Gastroesophageal sphincter (tissue), 4 donors: Measurements from ENCODE around the gene WNT2. TPM values are rescaled to one million over a fixed set of nuclear protein-coding genes. Genes with fewer than 3 reads are reported as not detected.

Experiments used
- ATAC-seq: fragments of 150-250 bp; one replicate; pipeline ENCODE4 v1.9.1; 2016; ENCODE audit warnings: mild to moderate bottlenecking, moderate library complexity
- H3K27ac ChIP-seq, 4 donors: fragments of 200-600 bp; sonication (generic) in 3 of 4; 1 replicate in 3 of 4; 2 replicates in 1 of 4; pipeline ENCODE4 v1.5.1; 2016 to 2019
- H3K27me3 ChIP-seq: fragments of 200-600 bp; sonication (generic); one replicate; pipeline ENCODE4 v1.5.1; 2019
- H3K36me3 ChIP-seq, 2 donors: fragments of 200-600 bp; sonication (generic); one replicate each; pipeline ENCODE4 v1.5.1; 2019; ENCODE audit warnings: control low read depth in 1 of 2
- H3K4me1 ChIP-seq, 3 donors: fragments of 200-600 bp; sonication (generic); 1 replicate in 2 of 3; 2 replicates in 1 of 3; pipeline ENCODE4 v1.5.1; 2016 to 2019; ENCODE audit warnings: control low read depth in 2 of 3
- H3K4me3 ChIP-seq, 2 donors: fragments of 200-600 bp; sonication (generic); one replicate each; pipeline ENCODE4 v1.5.1; 2019; ENCODE audit warnings: mild to moderate bottlenecking in 1 of 2, moderate library complexity in 1 of 2
- H3K9me3 ChIP-seq, 3 donors: fragments of 200-600 bp; sonication (generic); one replicate each; pipeline ENCODE4 v1.5.1; 2017 to 2019; ENCODE audit warnings: control low read depth in 2 of 3
- EP300 ChIP-seq: sonication (generic); formaldehyde crosslinking; IDR thresholded peaks from one replicate; pipeline ENCODE4 v1.6.1; 2017; ENCODE audit warnings: antibody characterized with exemption, mild to moderate bottlenecking
- POLR2A ChIP-seq, 2 donors: fragments of 450-650 bp; IDR thresholded peaks; one replicate each; pipeline ENCODE4 v1.6.1; 2017; ENCODE audit warnings: antibody characterized with exemption in 2 of 2, mild to moderate bottlenecking in 2 of 2, moderate library complexity in 1 of 2
- POLR2AphosphoS5 ChIP-seq: sonication (generic); formaldehyde crosslinking; IDR thresholded peaks from one replicate; pipeline ENCODE4 v1.6.1; 2017; ENCODE audit warnings: antibody characterized with exemption
- WGBS, 2 donors: methylation state at CpG; one replicate each; pipeline ENCODE4 v1.1.5; 2018; ENCODE audit warnings: low coverage in 1 of 2; 5-methylcytosine and 5-hydroxymethylcytosine counted together
- small RNA-seq, 4 donors: library from RNA; depleted of rRNA; stranded (forward); fragments of <200 nt; gene quantifications; one replicate each; pipeline ENCODE3, GENCODE V24; 2016
- total RNA-seq, 4 donors: library from RNA; depleted of rRNA; stranded (reverse); fragments of >200 nt; gene quantifications; one replicate each; pipeline ENCODE4 v1.1.0, GENCODE V29; 2016
- TF ChIP-seq, protein P1 (sequence below), 4 experiments: fragments of 200-600 bp in 2 of 4; fragments of 450-650 bp in 2 of 4; sonication (generic) in 1 of 4; IDR thresholded peaks; one replicate each; pipeline ENCODE4 v1.5.1; 2017 to 2019; ENCODE audit warnings: antibody characterized with exemption in 4 of 4, mild to moderate bottlenecking in 2 of 4, moderate library complexity in 2 of 4

Gene WNT2
- total RNA-seq, 4 donors from 2014 or later, result 0.54 to 1.3 (median 1.1) TPM; not detected in 1

DNA sequence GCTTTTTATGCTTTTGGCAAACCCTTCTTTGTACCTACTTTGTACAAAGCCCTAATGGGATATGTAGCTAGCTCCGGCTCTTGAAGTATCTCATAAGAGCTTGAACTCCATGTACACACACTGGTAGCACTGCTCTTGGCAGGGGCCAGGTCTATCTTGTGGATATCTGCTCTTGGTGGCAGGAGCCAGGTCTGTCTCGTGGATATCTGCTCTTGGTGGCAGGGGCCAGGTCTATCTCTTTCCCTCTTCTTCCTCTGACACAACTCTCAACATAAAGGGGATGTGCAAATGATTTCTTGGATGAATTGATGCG lies 91.9 kb downstream of the WNT2 start:
- TF ChIP-seq EP300, result no peak
- TF ChIP-seq POLR2A (IDR thresholded peaks at IDR 0.05), result no peak
- TF ChIP-seq, protein P1, sequence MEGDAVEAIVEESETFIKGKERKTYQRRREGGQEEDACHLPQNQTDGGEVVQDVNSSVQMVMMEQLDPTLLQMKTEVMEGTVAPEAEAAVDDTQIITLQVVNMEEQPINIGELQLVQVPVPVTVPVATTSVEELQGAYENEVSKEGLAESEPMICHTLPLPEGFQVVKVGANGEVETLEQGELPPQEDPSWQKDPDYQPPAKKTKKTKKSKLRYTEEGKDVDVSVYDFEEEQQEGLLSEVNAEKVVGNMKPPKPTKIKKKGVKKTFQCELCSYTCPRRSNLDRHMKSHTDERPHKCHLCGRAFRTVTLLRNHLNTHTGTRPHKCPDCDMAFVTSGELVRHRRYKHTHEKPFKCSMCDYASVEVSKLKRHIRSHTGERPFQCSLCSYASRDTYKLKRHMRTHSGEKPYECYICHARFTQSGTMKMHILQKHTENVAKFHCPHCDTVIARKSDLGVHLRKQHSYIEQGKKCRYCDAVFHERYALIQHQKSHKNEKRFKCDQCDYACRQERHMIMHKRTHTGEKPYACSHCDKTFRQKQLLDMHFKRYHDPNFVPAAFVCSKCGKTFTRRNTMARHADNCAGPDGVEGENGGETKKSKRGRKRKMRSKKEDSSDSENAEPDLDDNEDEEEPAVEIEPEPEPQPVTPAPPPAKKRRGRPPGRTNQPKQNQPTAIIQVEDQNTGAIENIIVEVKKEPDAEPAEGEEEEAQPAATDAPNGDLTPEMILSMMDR (IDR thresholded peaks at IDR 0.05), result no peak
- no peak for TF ChIP-seq POLR2AphosphoS5
- WGBS, 2 donors, result 85% methylated on average over 2 of the region's 3 CpGs; no CpG with 5 or more reads in 1 of the 2 donors

DNA sequence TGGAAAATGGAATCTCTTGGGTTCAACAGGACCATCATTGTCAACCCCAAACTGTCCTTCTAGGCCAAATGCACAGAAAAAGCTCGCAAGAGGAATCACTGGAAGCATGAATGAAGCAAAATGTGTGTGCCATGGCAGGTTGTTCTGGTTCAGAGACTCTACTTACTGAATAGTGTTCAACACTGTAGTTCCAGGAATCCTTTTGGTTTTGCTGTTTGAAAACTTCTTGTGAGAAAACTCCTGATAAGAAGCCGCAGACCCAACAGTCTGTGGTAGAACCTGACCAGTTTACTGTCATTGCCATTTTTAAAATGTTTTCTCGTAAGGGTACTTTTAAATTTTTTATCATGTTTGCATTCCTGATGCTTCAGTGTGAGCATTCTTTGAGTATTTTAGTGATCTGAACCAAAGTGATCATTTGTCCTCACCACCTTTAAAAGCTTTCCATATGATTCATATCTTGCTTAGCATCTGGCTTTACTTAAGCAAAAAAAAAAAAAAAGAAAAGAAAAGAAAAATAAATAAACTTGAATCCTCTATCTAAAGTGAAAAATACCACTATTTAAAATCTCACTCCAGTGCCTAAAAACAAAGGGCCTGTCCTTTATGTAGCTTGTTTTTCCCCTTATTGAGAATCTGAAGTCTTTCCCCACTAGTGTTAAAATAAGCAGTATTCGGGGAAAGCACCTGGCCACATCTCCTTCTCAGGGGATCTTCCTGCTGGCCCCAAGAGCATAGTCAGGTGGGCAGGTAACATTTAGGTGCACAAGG lies 92.4 kb downstream of the WNT2 start:
- peaks cover 0 to 20% of the 10 kb centered on the region in 2 donors for H3K36me3 ChIP-seq
- H3K27me3 ChIP-seq, result no peaks in the 10 kb centered on the region
- H3K4me3 ChIP-seq, result no peak overlapping the region
- WGBS, 2 donors, result 88 to 100% methylated on average over 1 to 4 of the region's 4 CpGs
- no peak for TF ChIP-seq POLR2A (IDR thresholded peaks at IDR 0.05)
- TF ChIP-seq, protein P1 (IDR thresholded peaks at IDR 0.05), result no peak
- no peaks in the 10 kb centered on the region for H3K4me1 ChIP-seq
- ATAC-seq, result no peak
- H3K27ac ChIP-seq, result no peak overlapping the region
- H3K9me3 ChIP-seq, result peaks cover 0 to 2% (median 0%) of the 10 kb centered on the region in 3 donors

More for the DNA sequence above, 91.9 kb downstream of the WNT2 start:
- Histone ChIP-seq H3K9me3 (peaks cover 0 to 7% (median 0%) of the 10 kb centered on the region in 3 donors), H3K4me1 (no peaks in the 10 kb centered on the region), H3K27me3 (no peaks in the 10 kb centered on the region), H3K36me3 (peaks cover 0 to 14% of the 10 kb centered on the region in 2 donors), H3K27ac (no peak overlapping the region), H3K4me3 (no peak overlapping the region)
- ATAC-seq, result no peak

DNA sequence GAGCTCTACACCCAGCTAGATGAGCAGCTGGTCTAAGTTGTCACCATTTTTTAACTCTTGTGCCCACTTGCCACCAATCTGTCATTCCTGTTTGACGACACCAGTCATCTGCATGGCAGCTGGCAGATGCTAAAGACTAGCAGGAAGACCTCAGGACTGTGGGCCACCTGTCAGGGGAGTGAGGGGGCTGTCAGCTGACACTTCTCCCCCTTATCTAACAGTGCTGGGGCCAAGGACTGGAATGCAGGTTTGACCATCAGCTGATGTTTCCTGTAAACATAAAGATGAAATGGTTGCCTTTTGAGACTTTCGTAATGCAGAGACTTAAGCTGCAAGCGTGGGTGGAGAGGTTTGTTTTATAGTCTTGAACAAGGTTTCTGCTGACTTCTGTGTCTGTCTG lies 93.5 kb downstream of the WNT2 start:
- no peak for ATAC-seq
- WGBS, 2 donors, result 60 to 71% methylated on average over 1 to 3 of the region's 3 CpGs
- H3K27me3 ChIP-seq, result no peaks in the 10 kb centered on the region
- H3K36me3 ChIP-seq, result peaks cover 0 to 28% of the 10 kb centered on the region in 2 donors
- no peak overlapping the region for H3K27ac ChIP-seq
- TF ChIP-seq, protein P1 (IDR thresholded peaks at IDR 0.05), result no peak
- TF ChIP-seq POLR2AphosphoS5 (no peak), EP300 (no peak), POLR2A (IDR thresholded peaks at IDR 0.05) (no peak)
- no peaks in the 10 kb centered on the region for H3K4me1 ChIP-seq
- no peaks in the 10 kb centered on the region for H3K9me3 ChIP-seq
- no peak overlapping the region for H3K4me3 ChIP-seq

DNA sequence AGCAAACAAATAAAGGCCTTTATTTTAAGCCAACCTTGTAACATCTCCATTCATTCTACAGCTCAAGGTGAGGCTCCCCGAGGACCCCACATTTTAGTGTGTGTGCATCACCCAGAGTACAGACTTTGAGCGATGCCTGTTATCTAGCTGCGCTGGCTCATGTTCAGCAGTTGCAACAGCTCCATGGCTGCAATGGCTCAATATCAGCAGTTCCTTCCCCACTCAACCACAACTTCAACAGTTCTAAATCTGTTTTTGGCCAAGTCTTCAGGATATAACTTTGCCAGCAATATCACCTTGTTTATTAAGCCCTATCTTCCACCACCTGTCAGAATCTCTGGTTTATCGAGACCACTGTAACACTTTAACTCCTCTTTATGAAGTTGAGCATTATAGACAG lies 95.8 kb downstream of the WNT2 start:
- no peaks in the 10 kb centered on the region for H3K4me1 ChIP-seq
- peaks cover 0 to 50% of the 10 kb centered on the region in 2 donors for H3K36me3 ChIP-seq
- 68 to 100% methylated on average over 3 to 4 of the region's 4 CpGs for whole genome bisulfite sequencing, 2 donors
- H3K9me3 ChIP-seq, result no peaks in the 10 kb centered on the region
- H3K27me3 ChIP-seq, result no peaks in the 10 kb centered on the region
- no peak for TF ChIP-seq POLR2AphosphoS5
- no peak for TF ChIP-seq EP300
- no peak overlapping the region for H3K27ac ChIP-seq
- H3K4me3 ChIP-seq, result no peak overlapping the region
- ATAC-seq, result no peak

DNA sequence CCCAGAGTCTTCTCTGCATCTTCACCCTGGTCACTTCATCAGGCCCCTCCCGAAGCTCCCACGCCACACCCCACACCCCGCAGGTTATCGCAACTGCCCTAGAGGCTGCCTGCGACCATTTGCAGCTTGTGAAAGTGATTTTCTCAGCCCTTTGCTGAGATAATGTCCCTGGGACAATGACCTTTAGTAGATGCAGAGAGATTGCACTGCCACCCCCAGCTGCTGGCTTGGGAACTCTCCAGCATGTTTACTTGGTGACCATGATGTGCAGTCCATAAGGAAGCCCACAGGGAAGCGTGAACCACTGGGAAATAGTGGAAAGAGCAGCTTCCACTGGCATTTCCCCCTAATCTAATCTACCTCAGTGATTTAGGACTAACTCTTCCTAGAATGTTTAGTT lies 97.3 kb downstream of the WNT2 start:
- 73 to 100% methylated on average over 1 to 4 of the region's 6 CpGs for WGBS, 2 donors

More for the DNA sequence above, 97.3 kb downstream of the WNT2 start:
- H3K4me3 ChIP-seq, result no peak overlapping the region
- H3K9me3 ChIP-seq, result no peaks in the 10 kb centered on the region
- ATAC-seq, result no peak
- no peak for TF ChIP-seq EP300
- TF ChIP-seq, protein P1 (IDR thresholded peaks at IDR 0.05), result no peak
- TF ChIP-seq POLR2A (IDR thresholded peaks at IDR 0.05), result no peak
- TF ChIP-seq POLR2AphosphoS5, result no peak
- H3K27ac ChIP-seq, result no peak overlapping the region
- no peaks in the 10 kb centered on the region for H3K4me1 ChIP-seq
- H3K36me3 ChIP-seq, result peaks cover 0 to 63% of the 10 kb centered on the region in 2 donors
- H3K27me3 ChIP-seq, result no peaks in the 10 kb centered on the region

Small RNA genes lying within 50 kb of the gene (small RNA-seq; reads per million reads assigned to genes)
- gene MTCYBP6, result 0 reads per million in 4 donors

Other genes with a start within 250 kb of the WNT2 start
- not detected for gene ASZ1, start 104.4 kb upstream of the WNT2 start, total RNA-seq
- gene CFTR, start 157.0 kb upstream of the WNT2 start, total RNA-seq, result 1 to 10 TPM in 1 of 4 donors, not detected in 3; 1.9 TPM